ENCODE data around the gene ALOX12B.
"Not testable (repeated sequence)": the region's sequence is repeated elsewhere in the genome, so short reads cannot be mapped to it uniquely, and the experiment has no call there.

The ALOX12B gene

GRCh38 chr17:8082292-8082691, 5.2 kb downstream of the ALOX12B start:
- no peak for DNase-seq (ENCODE audit: low spot score)

DNA sequence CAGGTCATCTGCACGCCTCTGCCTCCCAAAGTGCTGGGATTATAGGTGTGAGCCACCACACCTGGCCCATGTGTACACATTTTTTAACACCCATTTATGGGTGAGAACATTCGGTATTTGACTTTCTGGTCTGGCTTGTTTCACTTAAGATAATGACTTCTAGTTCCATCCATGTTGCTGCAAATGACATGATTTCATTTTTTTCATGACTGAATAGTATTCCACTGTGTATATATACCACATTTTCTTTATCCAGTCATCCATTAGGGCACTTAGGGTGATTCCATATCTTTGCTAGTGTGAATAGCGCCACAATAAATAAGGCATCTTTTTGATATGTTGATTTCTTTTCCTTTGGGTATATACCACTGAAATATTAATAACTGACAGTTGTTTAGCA, 5.6 kb downstream of the ALOX12B start:
- DNase-seq (ENCODE audit: low spot score), result no peak

DNA sequence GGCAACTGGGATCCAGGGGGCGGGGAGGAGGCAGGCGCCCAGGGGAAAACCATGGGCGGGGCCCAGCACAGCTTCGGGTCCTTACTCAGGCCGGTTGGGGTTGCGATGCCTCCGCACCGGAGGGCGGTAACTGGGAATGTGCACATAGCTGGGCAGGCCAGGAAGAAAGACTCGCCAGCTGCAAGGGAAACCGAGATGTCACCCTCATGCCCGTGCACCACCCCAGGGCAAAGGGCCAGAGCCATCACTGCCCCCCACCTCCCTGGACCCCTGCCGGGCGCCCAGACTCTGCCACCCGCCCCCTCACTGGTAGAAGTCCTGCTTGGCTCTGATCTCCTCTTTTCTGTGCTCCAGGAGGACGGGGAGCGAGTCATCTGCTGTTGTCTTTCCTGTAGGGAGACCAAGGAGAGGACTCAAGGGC, 6.7 kb downstream of the ALOX12B start:
- no peak for DNase-seq (ENCODE audit: low spot score)

DNA sequence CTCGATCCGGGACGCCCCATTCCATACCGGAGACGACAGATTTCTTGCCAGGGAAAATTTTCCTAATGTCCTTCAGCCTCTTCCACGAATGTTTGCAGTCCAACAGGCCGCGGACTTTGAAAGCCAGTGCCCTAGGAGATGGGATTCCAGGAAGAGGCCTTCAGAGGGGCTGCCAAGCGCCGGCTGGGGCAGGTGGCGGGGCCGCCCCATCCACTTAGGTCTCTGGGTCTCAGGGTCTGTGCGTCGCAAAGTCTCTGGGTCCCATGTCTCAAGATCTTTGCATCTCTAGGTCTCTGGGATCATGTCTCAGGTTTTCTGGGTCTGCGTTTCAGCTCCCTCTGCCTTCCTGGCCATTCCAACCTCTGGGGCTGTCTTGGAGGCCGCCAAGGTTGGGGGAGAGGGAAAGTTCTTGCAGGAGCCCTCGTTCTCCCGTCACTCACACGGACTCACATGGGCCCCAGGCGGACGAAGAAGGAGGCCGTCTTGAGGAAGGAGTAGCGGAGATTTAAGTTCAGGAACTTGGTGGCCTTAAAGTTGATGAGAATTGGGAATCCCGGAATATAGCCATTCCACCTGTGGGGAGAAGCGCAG, 7.2 kb downstream of the ALOX12B start:
- no peak for DNase-seq (ENCODE audit: low spot score)

GRCh38 chr17:8079291-8080207, 8.0 kb downstream of the ALOX12B start:
- peak; percentile 88 for DNase-seq (ENCODE audit: low spot score)

DNA sequence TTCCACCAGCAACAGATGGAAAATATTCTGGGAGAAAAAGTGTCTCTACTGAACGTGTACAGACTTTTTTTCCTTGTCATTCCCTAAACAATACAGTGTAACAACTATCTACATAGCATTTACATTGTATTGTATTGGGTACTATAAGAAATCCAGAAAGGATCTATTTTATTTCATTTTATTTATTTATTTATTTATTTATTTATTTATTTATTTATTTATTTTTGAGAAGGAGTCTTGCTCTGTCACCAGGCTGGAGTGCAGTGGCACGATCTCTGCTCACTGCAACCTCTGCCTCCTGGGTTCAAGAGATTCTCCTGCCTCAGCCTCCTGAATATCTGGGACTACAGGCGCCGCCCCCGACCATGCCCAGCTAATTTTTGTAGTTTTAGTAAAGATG, 9.6 kb downstream of the ALOX12B start:
- DNase-seq (ENCODE audit: low spot score), result not testable (repeated sequence)

DNA sequence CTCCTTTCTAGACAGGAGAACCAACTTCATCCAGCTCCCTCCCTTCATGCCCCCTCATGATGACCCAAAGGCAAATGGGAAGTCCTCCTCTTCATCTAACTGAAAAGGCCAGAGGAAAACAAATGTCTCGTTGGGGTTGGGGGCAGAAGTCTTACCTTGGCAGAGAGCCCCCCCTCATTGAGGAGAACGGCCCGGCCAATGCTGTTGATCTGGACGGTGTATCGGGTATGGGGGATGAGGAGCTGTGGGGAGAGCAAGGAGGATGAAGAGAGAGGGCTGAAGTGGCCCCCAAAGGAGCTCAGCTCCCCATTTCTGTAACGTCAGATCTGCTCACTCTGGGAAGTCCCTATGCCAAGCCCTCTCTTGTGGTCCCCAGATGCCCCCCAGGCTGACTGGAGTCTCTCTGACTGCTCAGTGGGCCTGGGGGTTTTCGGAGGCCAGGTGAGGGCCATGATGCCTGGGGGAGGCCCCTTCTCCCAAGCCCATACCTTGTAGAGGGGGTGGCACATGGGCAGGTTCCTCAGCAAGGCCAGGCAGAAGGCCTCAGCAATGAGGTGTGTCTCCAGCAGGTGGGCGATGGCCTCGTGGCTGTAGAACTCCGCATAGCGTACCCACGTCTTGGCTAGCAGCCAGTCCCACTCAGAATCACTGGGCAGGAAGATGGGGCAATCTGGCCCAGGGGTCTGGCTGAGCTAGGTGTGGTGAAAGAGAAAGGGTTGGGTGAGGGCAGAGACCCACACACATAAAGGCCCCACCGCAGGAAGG, 10.8 kb downstream of the ALOX12B start:
- no peak for DNase-seq (ENCODE audit: low spot score)

DNA sequence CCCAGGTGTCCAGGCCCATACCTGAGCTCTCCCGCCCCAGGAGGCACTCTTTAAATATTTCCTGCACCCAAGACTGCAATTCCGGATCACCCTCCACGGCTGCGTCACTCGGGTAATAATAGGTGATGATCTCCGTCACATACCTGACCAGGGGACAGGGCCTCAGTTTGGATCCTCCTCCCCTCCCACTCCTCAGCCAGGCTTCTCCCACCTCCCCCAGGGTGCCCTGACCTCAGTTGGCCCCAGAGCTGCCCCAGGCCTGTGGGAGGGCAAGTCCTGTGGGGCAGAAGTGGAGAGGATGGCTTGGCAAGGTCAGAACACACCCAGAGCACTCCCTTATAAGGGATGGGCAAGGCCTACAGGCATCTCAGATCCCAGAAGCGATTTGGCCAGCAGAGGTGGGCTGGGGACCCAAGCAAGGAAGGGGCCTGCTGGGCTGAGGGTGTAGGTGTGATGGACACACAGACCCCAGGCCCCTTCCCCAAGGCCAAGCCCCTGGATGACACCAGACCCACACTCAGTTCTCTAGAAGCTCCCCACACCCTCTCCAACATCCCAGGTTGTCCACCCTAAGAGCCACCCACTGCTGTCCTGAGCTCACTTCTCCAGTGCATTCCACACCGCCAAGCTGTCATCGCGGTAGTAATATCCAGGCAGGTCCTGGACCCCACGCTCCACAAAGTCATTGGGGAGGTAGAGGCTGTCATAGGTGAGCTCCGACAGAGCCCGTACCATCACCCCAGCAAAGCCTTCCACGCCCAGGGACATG, 11.8 kb downstream of the ALOX12B start:
- DNase-seq (ENCODE audit: low spot score), result no peak

DNA sequence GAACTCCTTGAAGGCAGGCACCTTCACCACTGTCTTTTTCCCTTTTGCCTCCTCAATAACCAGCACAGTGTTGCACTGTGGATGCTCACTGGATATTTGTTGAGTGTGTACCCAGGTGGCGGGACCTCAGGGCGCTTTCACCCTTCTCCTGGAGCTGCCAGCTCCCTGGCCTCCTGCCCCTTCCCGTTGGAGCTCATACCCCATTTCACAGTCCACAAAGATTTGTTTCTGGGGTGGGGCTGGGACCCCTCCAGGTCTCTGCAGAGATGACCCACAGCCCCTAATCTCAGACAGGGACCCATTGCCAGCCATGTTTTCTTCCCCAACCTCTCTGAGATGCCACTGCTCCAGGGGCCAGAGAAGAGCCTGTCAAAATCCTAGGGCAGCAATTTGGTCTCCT, 12.4 kb downstream of the ALOX12B start:
- no peak for DNase-seq (ENCODE audit: low spot score)

GRCh38 chr17:8074554-8074953, 13.0 kb downstream of the ALOX12B start:
- no peak for DNase-seq (ENCODE audit: low spot score)

GRCh38 chr17:8073627-8074484, 13.7 kb downstream of the ALOX12B start:
- peak; percentile 79 for DNase-seq (ENCODE audit: low spot score)

DNA sequence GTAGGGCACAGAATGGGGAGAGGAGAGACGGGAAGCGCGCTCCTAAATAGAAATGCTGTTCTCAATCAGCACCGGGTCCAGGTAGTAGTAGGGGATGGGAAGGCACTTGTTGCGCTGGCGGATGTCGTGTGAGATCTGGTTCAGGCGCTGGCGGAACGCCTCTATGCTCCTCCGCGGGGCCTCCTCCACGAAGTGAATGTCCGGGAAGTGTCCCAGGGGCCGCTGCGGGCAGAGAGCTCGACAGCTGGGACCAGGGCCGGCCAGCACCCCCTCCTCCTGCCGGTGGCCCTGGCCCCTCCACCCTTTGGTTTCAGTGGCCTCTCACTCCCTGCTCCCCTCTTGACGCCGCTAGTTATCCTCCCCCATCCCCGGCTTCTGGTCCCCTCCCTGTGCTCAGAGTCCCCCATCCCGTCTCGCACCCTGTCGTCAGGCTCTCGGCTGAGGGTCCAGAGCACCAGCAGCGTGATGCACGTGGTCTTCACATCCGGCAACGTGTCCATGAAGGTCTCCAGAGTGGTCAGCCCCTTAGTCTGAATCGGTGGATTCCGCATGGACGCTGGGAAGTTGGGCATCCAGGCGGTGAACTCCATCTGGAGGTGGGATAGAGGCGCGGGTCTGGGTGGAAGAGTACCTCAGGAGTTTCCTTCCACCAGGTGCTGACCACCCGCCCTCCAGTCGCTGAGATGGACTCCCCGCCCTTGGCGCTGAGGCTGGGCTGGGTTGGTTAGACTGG, 14.6 kb downstream of the ALOX12B start:
- DNase-seq (ENCODE audit: low spot score), result no peak

- DNase-seq (ENCODE audit: low spot score), result no peak
These were observed 15.2 kb downstream of the ALOX12B start for GRCh38 chr17:8072341-8072728.

GRCh38 chr17:8071496-8071895, 16.0 kb downstream of the ALOX12B start:
- DNase-seq (ENCODE audit: low spot score), result no peak

- no peak for DNase-seq (ENCODE audit: low spot score)
These were observed 18.0 kb downstream of the ALOX12B start for GRCh38 chr17:8069587-8069860.

- DNase-seq (ENCODE audit: low spot score), result no peak
These were observed 18.6 kb downstream of the ALOX12B start for GRCh38 chr17:8068736-8069586.

DNA sequence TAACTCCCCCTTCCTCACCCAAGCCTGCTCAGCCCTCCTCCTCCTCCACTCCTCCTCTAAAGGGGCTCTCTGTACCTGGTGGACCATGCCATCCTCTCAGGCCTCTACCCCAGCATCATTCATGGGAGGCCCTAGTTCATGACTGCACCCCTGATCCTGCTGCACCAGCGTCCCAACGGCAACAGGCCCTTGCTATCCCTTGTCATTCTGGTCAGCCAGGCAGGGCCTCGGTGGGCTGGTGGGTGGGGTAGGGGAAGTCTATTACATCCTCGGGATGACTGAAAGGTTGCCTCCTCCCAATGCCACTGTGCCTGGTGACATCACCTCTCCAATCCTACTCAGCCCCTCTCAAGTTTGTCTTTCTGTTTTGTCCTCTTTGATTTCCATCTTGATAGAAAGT, 19.7 kb downstream of the ALOX12B start:
- no peak for DNase-seq (ENCODE audit: low spot score)

GRCh38 chr17:8066841-8067775, 20.4 kb downstream of the ALOX12B start:
- DNase-seq (ENCODE audit: low spot score), result no peak

Measured in hepatic stellate cell (primary cell).